Transverse colon (tissue), 4 donors: ENCODE measurements around the gene ARHGEF16. TPM values are rescaled to one million over a fixed set of nuclear protein-coding genes. Genes with fewer than 3 reads are reported as not detected.
A peak's percentile ranks its signal among the peaks of the same experiment; 100 is the strongest.

ENCODE experiments used
- DNase-seq: peaks from one replicate; pipeline ENCODE4 v3.0.0-alpha.2; 2019
- H3K27ac ChIP-seq, 4 donors: fragments of 200-600 bp; sonication (generic); 2 replicates each; pipeline ENCODE4 v1.5.1; 2016 to 2018; ENCODE audit warnings: inconsistent platforms in 4 of 4
- H3K27me3 ChIP-seq: fragments of 200-600 bp; sonication (generic); 2 replicates; pipeline ENCODE4 v1.5.1; 2017; ENCODE audit warnings: inconsistent platforms
- H3K36me3 ChIP-seq, 4 donors: fragments of 200-600 bp; sonication (generic); 2 replicates each; pipeline ENCODE4 v1.5.1; 2017 to 2019; ENCODE audit warnings: inconsistent platforms in 4 of 4
- H3K4me1 ChIP-seq, 4 donors: fragments of 200-600 bp; sonication (generic); 2 replicates each; pipeline ENCODE4 v1.5.1; 2017 to 2020; ENCODE audit warnings: inconsistent platforms in 4 of 4
- H3K4me3 ChIP-seq, 4 donors: fragments of 200-600 bp; sonication (generic); 1 replicate in 1 of 4; 2 replicates in 3 of 4; pipeline versions ENCODE4 v1.5.1 to v1.6.1; 2017 to 2019; ENCODE audit warnings: inconsistent platforms in 4 of 4
- H3K9me3 ChIP-seq, 2 donors: fragments of 200-600 bp; sonication (generic); 2 replicates each; pipeline ENCODE4 v1.5.1; 2017 to 2019; ENCODE audit warnings: inconsistent platforms in 2 of 2
- EP300 ChIP-seq: sonication (generic); formaldehyde crosslinking; IDR thresholded peaks from one replicate; pipeline ENCODE4 v1.6.1; 2017; ENCODE audit warnings: antibody characterized with exemption, low read depth
- POLR2A ChIP-seq: fragments of 450-650 bp; IDR thresholded peaks from one replicate; pipeline ENCODE4 v1.6.1; 2016; ENCODE audit warnings: antibody characterized with exemption, mild to moderate bottlenecking, moderate library complexity
- POLR2AphosphoS5 ChIP-seq, 3 donors: sonication (generic); formaldehyde crosslinking; IDR thresholded peaks; one replicate each; pipeline ENCODE4 v1.6.1; 2016; ENCODE audit warnings: antibody characterized with exemption in 3 of 3
- WGBS, 2 donors: methylation state at CpG; one replicate each; pipeline ENCODE4 v1.1.5; 2018; ENCODE audit warnings: low coverage in 1 of 2; 5-methylcytosine and 5-hydroxymethylcytosine counted together
- in situ Hi-C, 4 donors: fragments of 200-750 bp; cut with MboI; loops; one replicate each; pipeline versions ENCODE4 v1.15.0 to v1.15.1; 2017; ENCODE audit warnings: low sequenced_read_pairs in 3 of 4, low pct_ligation_motif_present in 1 of 4, low pct_unique_long_range_greater_than_20kb in 1 of 4
- intact Hi-C: fragments of 100-400 bp; cut with DNase I; formaldehyde crosslinking; loops from one replicate; pipeline ENCODE4 v1.15.1; 2023; ENCODE audit warnings: low total_unique reads
- total RNA-seq, 4 donors: library from RNA; depleted of rRNA; stranded (reverse); fragments of >200 nt; gene quantifications; one replicate each; pipeline ENCODE4 v1.1.0, GENCODE V29; 2016
- TF ChIP-seq, protein P1 (sequence below), 5 experiments: fragments of 200-600 bp in 3 of 5; fragments of 450-650 bp in 2 of 5; sonication (generic) in 3 of 5; IDR thresholded peaks; 1 replicate in 2 of 5; 2 replicates in 3 of 5; pipeline ENCODE4 v1.5.1; 2016 to 2017; ENCODE audit warnings: antibody characterized with exemption in 5 of 5, inconsistent platforms in 3 of 5, mild to moderate bottlenecking in 2 of 5, moderate library complexity in 1 of 5

Gene ARHGEF16
- total RNA-seq, 4 donors from 2014 or later = 104 to 240 (median 145) TPM

- intact Hi-C loops (no loop called here), in situ Hi-C loops (no loop called here)
- no peak for DNase-seq
Measured at GRCh38 chr1:3524556-3525203, 70.2 kb downstream of the ARHGEF16 start.

GRCh38 chr1:3525551-3526482 lies 71.4 kb downstream of the ARHGEF16 start:
- Histone ChIP-seq H3K36me3 (no peaks in the 10 kb centered on the region), H3K4me1 (peaks cover 8 to 19% (median 15%) of the 10 kb centered on the region in 4 donors), H3K4me3 (no peak overlapping the region), H3K9me3 (no peaks in the 10 kb centered on the region), H3K27me3 (peaks cover 3% of the 10 kb centered on the region), H3K27ac (no peak overlapping the region)
- intact Hi-C loops (no loop called here), in situ Hi-C loops (no loop called here)
- WGBS, 2 donors = 77 to 80% methylated on average over 2 to 21 of the region's 24 CpGs
- TF ChIP-seq, protein P1, sequence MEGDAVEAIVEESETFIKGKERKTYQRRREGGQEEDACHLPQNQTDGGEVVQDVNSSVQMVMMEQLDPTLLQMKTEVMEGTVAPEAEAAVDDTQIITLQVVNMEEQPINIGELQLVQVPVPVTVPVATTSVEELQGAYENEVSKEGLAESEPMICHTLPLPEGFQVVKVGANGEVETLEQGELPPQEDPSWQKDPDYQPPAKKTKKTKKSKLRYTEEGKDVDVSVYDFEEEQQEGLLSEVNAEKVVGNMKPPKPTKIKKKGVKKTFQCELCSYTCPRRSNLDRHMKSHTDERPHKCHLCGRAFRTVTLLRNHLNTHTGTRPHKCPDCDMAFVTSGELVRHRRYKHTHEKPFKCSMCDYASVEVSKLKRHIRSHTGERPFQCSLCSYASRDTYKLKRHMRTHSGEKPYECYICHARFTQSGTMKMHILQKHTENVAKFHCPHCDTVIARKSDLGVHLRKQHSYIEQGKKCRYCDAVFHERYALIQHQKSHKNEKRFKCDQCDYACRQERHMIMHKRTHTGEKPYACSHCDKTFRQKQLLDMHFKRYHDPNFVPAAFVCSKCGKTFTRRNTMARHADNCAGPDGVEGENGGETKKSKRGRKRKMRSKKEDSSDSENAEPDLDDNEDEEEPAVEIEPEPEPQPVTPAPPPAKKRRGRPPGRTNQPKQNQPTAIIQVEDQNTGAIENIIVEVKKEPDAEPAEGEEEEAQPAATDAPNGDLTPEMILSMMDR (IDR thresholded peaks at IDR 0.05) = no peak
- no peak for TF ChIP-seq POLR2A
- TF ChIP-seq POLR2AphosphoS5 (IDR thresholded peaks at IDR 0.05) = no peak
- TF ChIP-seq EP300 = no peak
- no peak for DNase-seq

More at GRCh38 chr1:3524556-3525203, 70.2 kb downstream of the ARHGEF16 start:
- H3K27me3 ChIP-seq = peaks cover 3% of the 10 kb centered on the region
- 83 to 91% methylated on average over 10 to 20 of the region's 20 CpGs for WGBS, 2 donors
- no peak overlapping the region for H3K4me3 ChIP-seq
- no peaks in the 10 kb centered on the region for H3K9me3 ChIP-seq
- peaks cover 0 to 7% (median 4%) of the 10 kb centered on the region in 4 donors for H3K4me1 ChIP-seq
- TF ChIP-seq POLR2A = no peak
- no peak for TF ChIP-seq EP300
- TF ChIP-seq POLR2AphosphoS5 (IDR thresholded peaks at IDR 0.05) = no peak
- TF ChIP-seq, protein P1 (IDR thresholded peaks at IDR 0.05) = no peak
- no peak overlapping the region for H3K27ac ChIP-seq
- no peaks in the 10 kb centered on the region for H3K36me3 ChIP-seq

GRCh38 chr1:3527774-3528173 lies 73.3 kb downstream of the ARHGEF16 start:
- WGBS, 2 donors = 94% methylated on average over 9 of the region's 12 CpGs; no CpG with 5 or more reads in 1 of the 2 donors
- Histone ChIP-seq H3K4me1 (peaks cover 8 to 27% (median 17%) of the 10 kb centered on the region in 4 donors), H3K4me3 (no peak overlapping the region), H3K27me3 (peaks cover 3% of the 10 kb centered on the region), H3K36me3 (no peaks in the 10 kb centered on the region), H3K27ac (no peak overlapping the region), H3K9me3 (no peaks in the 10 kb centered on the region)
- no peak for DNase-seq
- intact Hi-C loops = no loop called here
- TF ChIP-seq EP300 (no peak), POLR2A (no peak), POLR2AphosphoS5 (IDR thresholded peaks at IDR 0.05) (no peak)
- TF ChIP-seq, protein P1 (IDR thresholded peaks at IDR 0.05) = no peak
- in situ Hi-C loops = no loop called here

DNA sequence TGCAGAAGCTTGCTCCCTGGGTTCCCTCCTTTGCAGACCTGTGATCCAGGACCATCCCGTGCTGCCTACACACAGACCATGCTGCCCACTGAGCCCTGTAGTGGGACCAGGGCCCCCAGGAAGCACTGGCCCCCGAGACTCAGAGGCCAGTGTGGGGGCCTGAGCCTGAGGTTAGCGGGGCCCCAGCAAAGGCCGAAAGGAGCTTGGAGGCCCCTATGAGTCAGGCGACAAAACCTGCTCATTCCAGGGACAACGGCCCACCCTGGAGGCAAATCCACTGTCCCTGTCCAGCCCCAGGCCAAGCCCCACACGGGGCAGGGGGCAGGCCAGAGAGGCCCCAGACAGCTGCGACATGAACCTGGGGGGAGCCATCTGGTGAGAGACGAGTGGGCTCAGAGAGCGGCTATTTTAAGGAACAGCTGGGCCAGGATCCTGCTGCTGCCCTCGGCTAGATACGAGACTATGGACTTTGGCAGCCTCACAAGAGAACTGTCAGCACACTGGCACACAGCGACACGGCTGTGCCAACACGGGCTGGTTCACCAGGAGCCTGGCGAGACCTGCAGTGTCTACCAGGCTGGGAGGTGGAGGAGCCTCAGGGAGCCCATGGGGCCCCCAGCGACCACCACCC lies 74.7 kb downstream of the ARHGEF16 start:
- H3K4me3 ChIP-seq = no peak overlapping the region
- in situ Hi-C loops = no loop called here

More for the DNA sequence above, 74.7 kb downstream of the ARHGEF16 start:
- no peak overlapping the region for H3K27ac ChIP-seq
- H3K9me3 ChIP-seq = no peaks in the 10 kb centered on the region
- peak; percentile 58 for DNase-seq
- peaks cover 8 to 27% (median 17%) of the 10 kb centered on the region in 4 donors for H3K4me1 ChIP-seq
- TF ChIP-seq POLR2AphosphoS5 (IDR thresholded peaks at IDR 0.05) (no peak), EP300 (no peak), POLR2A (no peak)
- TF ChIP-seq, protein P1 (IDR thresholded peaks at IDR 0.05) = no peak
- intact Hi-C loops = no loop called here
- WGBS, 2 donors = 61% methylated on average over 17 of the region's 17 CpGs; no CpG with 5 or more reads in 1 of the 2 donors
- H3K36me3 ChIP-seq = no peaks in the 10 kb centered on the region
- peaks cover 3% of the 10 kb centered on the region for H3K27me3 ChIP-seq
